CD4-positive, CD25-positive, alpha-beta regulatory T cell (primary cell): ENCODE measurements around the gene FAM83E. TPM values are rescaled to one million over a fixed set of nuclear protein-coding genes. Genes with fewer than 3 reads are reported as not detected.
"Not testable (repeated sequence)": the region's sequence is repeated elsewhere in the genome, so short reads cannot be mapped to it uniquely, and the experiment has no call there.

Experiments used
- ATAC-seq, 2 donors: fragments of 150-1000 bp; cut with Tn5 transposase; one replicate each; pipeline ENCODE4 v1.10.0; 2021; ENCODE audit warnings: low read depth in 2 of 2, moderate number of reproducible peaks in 2 of 2, moderate library complexity in 1 of 2
- DNase-seq, 3 donors: peaks; one replicate each; pipeline versions ENCODE4 v3.0.0 to v3.0.0-alpha.2; 2012 to 2022; ENCODE audit warnings: mixed read lengths in 1 of 3
- H3K27ac ChIP-seq: one replicate; pipeline ENCODE4 v1.7.0; 2013; ENCODE audit warnings: mild to moderate bottlenecking, low read length; ENCODE audit not compliant: insufficient read depth, poor library complexity, severe bottlenecking
- H3K27me3 ChIP-seq: one replicate; pipeline ENCODE4 v1.7.0; 2013; ENCODE audit warnings: low read length; ENCODE audit not compliant: control insufficient read depth, insufficient read depth
- H3K36me3 ChIP-seq: one replicate; pipeline ENCODE4 v1.7.0; 2013; ENCODE audit warnings: mild to moderate bottlenecking, low read length, moderate library complexity; ENCODE audit not compliant: control insufficient read depth, insufficient read depth
- H3K4me1 ChIP-seq: 2 replicates; pipeline ENCODE4 v1.7.0; 2013; ENCODE audit warnings: mild to moderate bottlenecking, low read length; ENCODE audit not compliant: insufficient read depth, control insufficient read depth, poor library complexity, severe bottlenecking
- H3K4me3 ChIP-seq: one replicate; pipeline ENCODE4 v1.7.0; 2013; ENCODE audit warnings: low read depth, mild to moderate bottlenecking, low read length, moderate library complexity
- H3K9me3 ChIP-seq, 2 experiments: 1 replicate in 1 of 2; 2 replicates in 1 of 2; pipeline ENCODE4 v1.7.0; 2013; ENCODE audit warnings: low read length in 2 of 2, mild to moderate bottlenecking in 1 of 2, moderate library complexity in 1 of 2; ENCODE audit not compliant: control insufficient read depth in 2 of 2
- H3K27ac Mint-ChIP-seq, 3 donors: one replicate each; pipeline ENCODE4 v1.8.0; 2020 to 2022; ENCODE audit warnings: mild to moderate bottlenecking in 3 of 3, mixed read lengths in 3 of 3, moderate library complexity in 2 of 3
- H3K27me3 Mint-ChIP-seq: one replicate; pipeline ENCODE4 v1.8.0; 2022; ENCODE audit warnings: mild to moderate bottlenecking, mixed read lengths
- H3K36me3 Mint-ChIP-seq: one replicate; pipeline ENCODE4 v1.8.0; 2020; ENCODE audit warnings: mixed read lengths
- H3K4me1 Mint-ChIP-seq, 4 donors: one replicate each; pipeline ENCODE4 v1.8.0; 2020 to 2022; ENCODE audit warnings: mixed read lengths in 4 of 4, mild to moderate bottlenecking in 1 of 4
- H3K4me3 Mint-ChIP-seq, 4 donors: one replicate each; pipeline ENCODE4 v1.8.0; 2020 to 2022; ENCODE audit warnings: mild to moderate bottlenecking in 4 of 4, mixed read lengths in 4 of 4, moderate library complexity in 3 of 4
- H3K9me3 Mint-ChIP-seq, 7 donors: one replicate each; pipeline ENCODE4 v1.8.0; 2020 to 2022; ENCODE audit warnings: mixed read lengths in 7 of 7, mild to moderate bottlenecking in 3 of 7, moderate library complexity in 2 of 7
- polyA plus RNA-seq, 4 donors: library from polyadenylated mRNA; unstranded; fragments of 300-500 nt; fragmentation: Illumina TruSeq; gene quantifications; one replicate each; pipeline ENCODE4 v1.2.3, GENCODE V29; 2021
- total RNA-seq: library from RNA; stranded (reverse); gene quantifications from one replicate; pipeline ENCODE4 v1.2.3, GENCODE V29; 2022

The FAM83E gene
- total and polyA plus RNA-seq, 5 donors from 2014 or later, result 0.31 to 0.76 TPM; not detected in 3

DNA sequence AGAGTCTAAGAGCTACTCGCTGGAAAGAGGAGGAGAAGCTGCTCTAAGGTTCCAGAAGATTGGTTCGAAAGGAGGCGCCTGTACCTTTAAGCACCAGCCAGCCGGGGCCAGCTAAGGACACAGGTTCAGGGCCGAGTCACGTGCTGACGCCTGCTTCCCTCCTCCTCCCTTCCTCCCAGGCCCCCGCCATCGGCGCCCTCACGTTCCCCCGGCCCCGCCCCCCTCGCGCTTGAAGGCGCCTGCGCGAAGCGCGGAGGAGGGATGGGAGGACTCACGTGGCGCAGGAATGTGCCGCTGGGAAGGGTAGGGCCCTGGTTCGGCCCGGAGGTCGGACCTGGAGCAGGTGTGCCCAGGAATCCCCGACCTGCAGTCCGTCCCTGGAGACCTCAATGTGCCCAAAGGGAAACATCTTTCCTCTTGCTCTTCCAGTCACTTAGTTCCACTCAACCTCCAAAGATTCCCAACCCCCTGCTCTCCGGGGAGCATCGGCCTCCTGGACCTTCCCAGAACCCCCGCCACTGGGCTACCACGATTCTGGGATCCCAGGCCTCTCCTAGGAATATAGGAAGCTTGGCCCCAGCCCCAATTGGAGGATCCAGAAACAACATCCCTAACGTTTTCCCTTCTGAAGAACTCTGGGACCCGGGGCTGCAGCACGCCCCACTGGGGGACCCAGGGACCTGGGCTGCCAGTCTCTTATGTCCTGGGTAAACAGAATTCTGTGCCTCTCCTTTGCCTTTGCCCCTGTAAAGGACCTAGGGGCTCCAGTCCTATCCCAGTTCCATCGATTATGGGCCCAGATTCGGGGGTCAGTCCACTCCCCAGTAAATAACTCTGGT lies 19.8 kb upstream of the FAM83E start:
- ATAC-seq (peak; percentile 10 to 18), DNase-seq (peak; percentile 84 to 97 (median 87))
- H3K36me3 Mint-ChIP-seq, result peaks cover 14% of the 10 kb centered on the region
- Histone ChIP-seq H3K9me3 (no peaks in the 10 kb centered on the region), H3K4me3 (peak overlapping the region; percentile 82), H3K27me3 (no peaks in the 10 kb centered on the region), H3K27ac (peak overlapping the region; percentile 95), H3K4me1 (peaks cover 49% of the 10 kb centered on the region), H3K36me3 (peaks cover 36% of the 10 kb centered on the region)
- H3K4me1 Mint-ChIP-seq, result peaks cover 9 to 65% (median 15%) of the 10 kb centered on the region in 4 donors
- H3K27me3 Mint-ChIP-seq, result no peaks in the 10 kb centered on the region
- peak overlapping the region; percentile 87 to 95 (median 92) for H3K4me3 Mint-ChIP-seq
- no peaks in the 10 kb centered on the region for H3K9me3 Mint-ChIP-seq
- peak overlapping the region; percentile 94 to 96 (median 94) for H3K27ac Mint-ChIP-seq

DNA sequence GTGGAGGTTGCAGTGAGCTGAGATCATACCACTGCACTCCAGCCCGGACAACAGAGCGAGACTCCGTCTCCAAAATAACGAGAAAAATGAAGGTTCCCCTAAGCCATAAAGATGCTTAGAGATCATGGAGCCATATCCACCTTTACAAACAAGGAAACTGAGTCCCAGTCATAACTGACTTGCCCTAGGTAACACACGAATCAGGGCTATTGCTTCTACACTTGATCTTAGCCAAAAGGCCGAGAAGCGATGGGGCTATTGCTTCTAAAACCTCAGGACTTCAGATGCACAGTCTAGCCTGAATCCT lies 19.1 kb upstream of the FAM83E start:
- Histone ChIP-seq H3K4me3 (peak overlapping the region; percentile 82), H3K4me1 (peaks cover 49% of the 10 kb centered on the region), H3K36me3 (peaks cover 38% of the 10 kb centered on the region), H3K27ac (peak overlapping the region; percentile 95), H3K9me3 (no peaks in the 10 kb centered on the region), H3K27me3 (no peaks in the 10 kb centered on the region)
- Mint-ChIP-seq H3K9me3 (no peaks in the 10 kb centered on the region), H3K4me3 (peak overlapping the region; percentile 87 to 95 (median 92)), H3K36me3 (peaks cover 14% of the 10 kb centered on the region), H3K27ac (peak overlapping the region; percentile 94 to 96 (median 94)), H3K4me1 (peaks cover 9 to 61% (median 12%) of the 10 kb centered on the region in 4 donors), H3K27me3 (no peaks in the 10 kb centered on the region)
- ATAC-seq, result no peak
- no peak for DNase-seq

- peak overlapping the region; percentile 94 to 96 (median 94) for H3K27ac Mint-ChIP-seq
- no peaks in the 10 kb centered on the region for H3K9me3 Mint-ChIP-seq
- Histone ChIP-seq H3K27me3 (no peaks in the 10 kb centered on the region), H3K9me3 (no peaks in the 10 kb centered on the region), H3K4me1 (peaks cover 44% of the 10 kb centered on the region), H3K4me3 (peak overlapping the region; percentile 82), H3K27ac (peak overlapping the region; percentile 95), H3K36me3 (peaks cover 38% of the 10 kb centered on the region)
- DNase-seq (no peak), ATAC-seq (no peak)
- no peaks in the 10 kb centered on the region for H3K27me3 Mint-ChIP-seq
- H3K4me1 Mint-ChIP-seq, result peaks cover 4 to 56% (median 7%) of the 10 kb centered on the region in 4 donors
- H3K4me3 Mint-ChIP-seq, result peak overlapping the region in 3 of 4 donors; percentile 82 to 90 (median 87)
- H3K36me3 Mint-ChIP-seq, result peaks cover 11% of the 10 kb centered on the region
Observed at GRCh38 chr19:48633148-48634035, 18.5 kb upstream of the FAM83E start.

DNA sequence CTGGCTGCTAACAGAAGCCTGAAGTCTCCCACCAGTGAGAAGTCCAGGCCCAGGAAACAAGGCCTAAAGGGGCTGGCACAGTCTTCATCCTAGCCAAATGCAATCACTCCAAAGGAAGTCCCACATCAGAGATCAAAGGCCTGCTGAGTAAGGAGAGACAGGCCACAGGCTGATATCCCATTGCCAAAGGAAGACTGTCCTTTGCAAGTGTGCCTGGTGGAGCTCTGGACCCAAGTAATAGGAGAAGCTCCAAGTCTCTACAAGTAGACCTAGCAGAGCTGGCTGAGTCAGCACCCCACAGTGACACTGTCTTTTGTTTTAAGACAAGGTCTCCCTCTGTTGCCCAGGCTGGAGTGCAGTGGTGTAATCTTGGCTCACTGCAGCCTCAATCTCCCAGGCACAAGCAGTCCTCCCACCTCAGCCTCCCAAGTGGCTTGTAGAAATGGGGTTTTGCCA lies 17.8 kb upstream of the FAM83E start:
- Histone ChIP-seq H3K9me3 (no peaks in the 10 kb centered on the region), H3K27me3 (no peaks in the 10 kb centered on the region), H3K36me3 (peaks cover 38% of the 10 kb centered on the region), H3K27ac (peak overlapping the region; percentile 95), H3K4me3 (no peak overlapping the region), H3K4me1 (peaks cover 40% of the 10 kb centered on the region)
- no peak for DNase-seq
- ATAC-seq, result no peak
- H3K4me1 Mint-ChIP-seq, result peaks cover 4 to 50% (median 7%) of the 10 kb centered on the region in 4 donors
- no peaks in the 10 kb centered on the region for H3K27me3 Mint-ChIP-seq
- H3K4me3 Mint-ChIP-seq, result peak overlapping the region; percentile 46 to 82 (median 58)
- H3K9me3 Mint-ChIP-seq, result no peaks in the 10 kb centered on the region
- peaks cover 9% of the 10 kb centered on the region for H3K36me3 Mint-ChIP-seq
- H3K27ac Mint-ChIP-seq, result peak overlapping the region in 1 of 3 donors; percentile 94

DNA sequence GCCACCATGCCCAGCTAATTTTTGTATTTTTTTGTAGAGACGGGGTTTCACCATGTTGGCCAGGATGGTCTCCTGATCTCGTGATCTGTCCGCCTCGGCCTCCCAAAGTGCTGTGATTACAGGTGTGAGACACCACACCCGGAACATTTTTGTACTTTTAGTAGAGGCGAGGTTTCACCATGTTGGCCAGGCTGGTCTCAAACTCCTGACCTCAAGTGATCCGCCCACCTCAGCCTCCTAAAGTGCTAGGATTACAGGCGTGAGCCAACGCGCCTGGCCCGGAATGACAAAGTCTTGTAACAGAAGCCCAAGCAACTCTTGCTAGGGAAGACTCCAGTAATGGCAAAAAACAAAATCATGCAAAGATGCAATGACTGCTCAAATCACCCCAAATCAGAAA lies 17.4 kb upstream of the FAM83E start:
- H3K36me3 Mint-ChIP-seq, H3K9me3 Mint-ChIP-seq, H3K27ac ChIP-seq, DNase-seq, H3K4me3 ChIP-seq, H3K27me3 Mint-ChIP-seq, H3K9me3 ChIP-seq, ATAC-seq, H3K27me3 ChIP-seq: not testable (repeated sequence)
- Mint-ChIP-seq H3K4me3 (peak overlapping the region; percentile 46 to 82 (median 70)), H3K27ac (peak overlapping the region in 1 of 3 donors; percentile 94), H3K4me1 (peaks cover 4 to 48% (median 7%) of the 10 kb centered on the region in 4 donors)
- H3K4me1 ChIP-seq, result peaks cover 40% of the 10 kb centered on the region
- peaks cover 38% of the 10 kb centered on the region for H3K36me3 ChIP-seq

DNA sequence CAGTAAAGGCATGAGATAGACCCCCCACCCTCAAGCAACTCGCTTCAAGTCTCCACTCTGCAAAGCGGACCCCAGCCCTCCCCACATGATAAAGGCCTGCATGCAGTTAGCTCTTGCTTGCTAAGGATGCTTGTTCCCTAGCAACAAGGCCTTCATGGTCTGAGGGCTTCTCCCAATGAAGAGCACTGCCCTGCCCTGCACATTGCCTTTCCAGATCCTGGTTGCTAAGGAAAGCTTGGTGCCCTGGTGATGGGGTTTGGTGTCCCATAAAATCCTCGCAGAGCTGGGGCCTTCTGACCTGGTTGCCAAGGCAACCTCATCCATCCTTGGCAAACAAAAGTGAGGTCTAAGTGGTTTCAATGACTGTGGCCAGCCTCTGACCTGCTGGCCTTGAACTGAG lies 16.3 kb upstream of the FAM83E start:
- no peaks in the 10 kb centered on the region for H3K9me3 ChIP-seq
- DNase-seq (no peak), ATAC-seq (no peak)
- H3K27ac ChIP-seq, result no peak overlapping the region
- H3K9me3 Mint-ChIP-seq, result no peaks in the 10 kb centered on the region
- no peaks in the 10 kb centered on the region for H3K27me3 Mint-ChIP-seq
- H3K27ac Mint-ChIP-seq, result peak overlapping the region in 1 of 3 donors; percentile 60
- H3K4me1 Mint-ChIP-seq, result peaks cover 4 to 48% (median 8%) of the 10 kb centered on the region in 4 donors
- no peaks in the 10 kb centered on the region for H3K27me3 ChIP-seq
- peaks cover 9% of the 10 kb centered on the region for H3K36me3 Mint-ChIP-seq
- no peak overlapping the region for H3K4me3 ChIP-seq
- H3K4me1 ChIP-seq, result peaks cover 39% of the 10 kb centered on the region
- H3K4me3 Mint-ChIP-seq, result peak overlapping the region in 2 of 4 donors; percentile 28 to 82
- peaks cover 38% of the 10 kb centered on the region for H3K36me3 ChIP-seq

DNA sequence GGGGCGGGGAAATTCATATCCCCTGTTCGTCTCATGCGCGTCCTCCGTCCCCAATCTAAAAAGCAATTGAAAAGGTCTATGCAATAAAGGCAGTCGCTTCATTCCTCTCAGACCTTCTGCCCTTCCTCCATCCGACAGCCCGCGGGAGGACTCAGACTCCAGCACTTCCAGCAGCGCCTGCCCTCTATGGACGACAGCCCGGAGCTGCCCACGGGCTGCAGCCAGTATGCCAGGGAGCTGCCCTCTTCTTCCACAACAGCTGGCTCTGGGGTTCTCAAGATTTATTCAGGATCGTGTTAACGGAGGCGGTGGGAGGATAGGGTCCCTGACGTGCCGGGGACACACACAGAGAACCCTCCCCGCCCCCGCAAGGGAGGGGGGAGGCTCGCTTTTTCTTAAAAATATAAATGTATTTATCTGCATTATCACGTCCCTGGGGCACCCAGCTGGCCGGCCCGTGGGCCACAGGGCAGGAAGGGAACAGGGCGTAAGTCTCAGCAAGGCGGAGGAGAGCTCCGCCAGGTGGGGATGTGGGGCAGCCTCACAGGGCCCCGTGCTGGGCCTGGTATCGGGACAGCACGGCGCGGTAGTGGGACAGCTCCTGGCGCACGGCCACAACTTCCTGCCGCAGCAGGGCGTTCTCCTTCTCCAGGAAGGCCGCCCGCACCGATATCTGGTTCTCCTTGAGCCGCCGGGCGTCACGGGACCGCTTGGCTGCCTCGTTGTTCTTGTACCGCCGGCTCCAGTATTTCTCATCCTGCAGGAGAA lies 15.6 kb upstream of the FAM83E start:
- no peaks in the 10 kb centered on the region for H3K9me3 Mint-ChIP-seq
- H3K36me3 Mint-ChIP-seq, result peaks cover 9% of the 10 kb centered on the region
- Histone ChIP-seq H3K4me1 (peaks cover 33% of the 10 kb centered on the region), H3K4me3 (no peak overlapping the region), H3K36me3 (peaks cover 38% of the 10 kb centered on the region), H3K27me3 (no peaks in the 10 kb centered on the region), H3K9me3 (no peaks in the 10 kb centered on the region), H3K27ac (no peak overlapping the region)
- H3K27me3 Mint-ChIP-seq, result no peaks in the 10 kb centered on the region
- H3K4me1 Mint-ChIP-seq, result peaks cover 4 to 46% (median 9%) of the 10 kb centered on the region in 4 donors
- H3K27ac Mint-ChIP-seq, result peak overlapping the region in 1 of 3 donors; percentile 46
- H3K4me3 Mint-ChIP-seq, result peak overlapping the region in 1 of 4 donors; percentile 82
- ATAC-seq, result no peak
- no peak for DNase-seq
